ENCODE results near the gene DNAAF5.
"Not testable (repeated sequence)": the region's sequence is repeated elsewhere in the genome, so short reads cannot be mapped to it uniquely, and the experiment has no call there.

Gene DNAAF5

GRCh38 chr7:781936-782529 is 55.5 kb downstream of the DNAAF5 start:
- DNase-seq (ENCODE audit: low read depth in 2 of 2): no peak

- no peak for DNase-seq (ENCODE audit: low read depth in 2 of 2)
Measured at GRCh38 chr7:782718-783449, 56.4 kb downstream of the DNAAF5 start.

DNA sequence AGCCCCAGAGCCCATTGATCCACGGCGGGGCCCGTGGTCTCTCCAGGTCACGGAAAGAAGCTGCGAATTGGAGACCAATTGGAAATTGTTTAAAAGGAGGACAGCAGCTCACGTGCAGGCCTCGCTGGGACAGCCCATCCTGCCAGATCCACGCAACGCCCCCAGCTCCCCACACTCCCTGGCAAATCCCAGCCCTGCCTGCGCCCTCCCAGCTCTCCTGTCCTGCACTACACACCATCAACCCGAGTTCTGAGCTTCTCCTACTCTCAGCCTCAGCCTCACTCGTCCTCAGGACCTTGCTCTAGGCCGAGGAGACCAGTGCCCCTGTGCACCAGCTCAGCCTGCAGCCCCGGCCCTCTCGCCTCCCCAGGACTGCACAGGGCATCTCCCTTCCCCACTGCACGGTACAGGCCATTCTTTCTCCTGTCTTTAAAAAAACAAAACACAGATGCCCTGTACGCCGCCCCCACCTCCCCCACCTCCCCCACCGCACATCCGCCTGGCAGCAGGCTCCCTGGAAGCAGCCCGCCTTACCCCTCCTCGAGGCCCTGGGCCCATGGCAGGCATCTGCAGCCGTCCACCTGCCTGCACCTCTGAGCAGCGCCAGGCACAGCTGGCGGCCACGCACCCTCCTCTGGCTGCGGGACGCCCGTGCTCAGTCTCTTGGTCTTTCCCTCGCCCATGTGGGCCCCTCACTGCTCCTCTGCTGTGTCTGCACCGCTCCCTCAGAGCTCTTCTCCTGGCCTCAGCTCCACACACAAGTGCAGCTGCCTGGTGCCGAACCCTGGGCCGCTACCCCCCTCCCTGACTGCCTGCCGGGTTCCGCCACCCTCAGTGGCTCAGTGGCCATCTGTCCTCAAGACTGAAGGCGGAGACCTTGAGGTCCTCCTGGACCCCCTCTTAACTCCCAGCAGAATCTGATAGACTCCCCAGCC is 57.3 kb downstream of the DNAAF5 start:
- no peak for DNase-seq (ENCODE audit: low read depth in 2 of 2)

DNA sequence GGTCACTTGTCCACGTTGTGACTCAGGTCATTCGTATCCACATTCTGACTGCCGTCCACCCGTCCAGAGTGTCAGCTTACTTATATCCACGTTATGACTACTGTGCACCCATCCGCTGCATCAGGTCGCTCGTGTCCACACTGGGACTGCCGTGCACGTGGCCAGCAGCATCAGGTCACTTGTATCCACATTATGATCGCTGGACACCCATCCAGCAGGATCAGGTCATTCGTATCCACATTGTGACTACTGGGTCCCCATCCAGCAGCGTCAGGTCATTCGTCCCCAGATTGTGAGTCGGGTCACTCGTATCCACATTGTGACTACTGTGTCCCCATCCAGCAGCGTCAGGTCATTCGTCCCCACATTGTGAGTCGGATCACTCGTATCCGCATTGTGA is 58.5 kb downstream of the DNAAF5 start:
- DNase-seq (ENCODE audit: low read depth in 2 of 2): no peak

- DNase-seq (ENCODE audit: low read depth in 2 of 2): no peak
Measured at GRCh38 chr7:785416-785815, 58.9 kb downstream of the DNAAF5 start.

DNA sequence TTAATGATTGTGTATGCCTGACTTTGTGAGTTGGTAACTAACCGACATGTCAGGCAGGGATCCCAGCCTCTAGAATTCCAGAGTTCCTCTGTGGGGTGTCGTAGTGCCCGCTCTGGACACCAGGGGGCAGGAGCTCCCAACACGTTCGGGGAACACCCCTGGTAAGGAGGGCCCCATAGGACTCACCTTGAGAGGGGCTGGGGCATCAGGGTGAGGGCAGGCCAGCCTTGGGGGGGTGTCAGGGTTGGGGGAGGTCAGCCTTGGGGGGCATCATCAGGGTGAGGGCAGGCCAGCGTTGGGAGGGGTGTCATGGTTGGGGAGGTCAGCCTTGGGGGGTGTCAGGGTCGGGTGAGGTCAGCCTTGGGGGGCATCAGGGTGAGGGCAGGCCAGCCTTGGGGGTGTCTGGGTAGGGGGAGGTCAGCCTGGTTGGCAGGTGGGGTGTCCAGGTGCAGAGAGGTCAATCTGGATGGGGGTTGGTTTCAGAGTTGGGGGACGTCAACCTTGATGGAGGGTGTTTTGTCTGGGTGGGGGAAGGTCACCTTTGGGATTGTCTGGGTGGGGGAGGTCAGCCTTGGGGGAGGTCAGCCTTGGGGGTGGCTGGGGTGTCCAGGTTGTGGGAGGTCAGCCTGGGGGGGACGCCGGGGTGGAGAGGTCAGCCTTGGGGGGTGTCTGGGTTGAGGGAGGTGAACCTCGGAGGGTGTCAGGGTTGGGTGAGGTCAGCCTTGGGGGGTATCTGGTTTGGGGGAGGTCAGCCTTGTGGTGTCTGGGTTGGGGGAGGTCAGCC is 60.2 kb downstream of the DNAAF5 start:
- peak; percentile 35 to 52 for DNase-seq (ENCODE audit: low read depth in 2 of 2)

GRCh38 chr7:787332-788240 is 61.1 kb downstream of the DNAAF5 start:
- no peak for DNase-seq (ENCODE audit: low read depth in 2 of 2)

DNA sequence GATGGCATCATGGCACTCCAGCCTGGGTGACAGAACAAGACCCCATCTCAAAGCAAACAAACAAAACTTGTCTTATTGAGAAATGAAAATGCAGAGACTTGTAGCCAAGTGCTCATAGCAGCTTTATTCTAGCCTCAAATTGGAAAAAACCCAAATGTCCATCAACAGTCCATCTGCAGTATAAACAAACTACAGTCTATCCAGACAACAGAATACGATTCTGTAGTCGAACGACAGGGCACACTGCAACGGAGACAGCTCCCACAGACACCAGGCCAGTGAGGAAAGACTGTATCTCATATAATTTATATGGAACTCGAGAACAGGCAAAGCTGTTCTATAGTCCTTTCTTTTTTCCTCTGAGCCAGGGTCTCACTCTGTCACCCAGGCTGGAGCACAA is 65.0 kb downstream of the DNAAF5 start:
- no peak for DNase-seq (ENCODE audit: low read depth in 2 of 2)

GRCh38 chr7:794207-794606 is 67.7 kb downstream of the DNAAF5 start:
- no peak for DNase-seq (ENCODE audit: low read depth in 2 of 2)

GRCh38 chr7:794671-795329 is 68.3 kb downstream of the DNAAF5 start:
- DNase-seq (ENCODE audit: low read depth in 2 of 2): no peak

DNA sequence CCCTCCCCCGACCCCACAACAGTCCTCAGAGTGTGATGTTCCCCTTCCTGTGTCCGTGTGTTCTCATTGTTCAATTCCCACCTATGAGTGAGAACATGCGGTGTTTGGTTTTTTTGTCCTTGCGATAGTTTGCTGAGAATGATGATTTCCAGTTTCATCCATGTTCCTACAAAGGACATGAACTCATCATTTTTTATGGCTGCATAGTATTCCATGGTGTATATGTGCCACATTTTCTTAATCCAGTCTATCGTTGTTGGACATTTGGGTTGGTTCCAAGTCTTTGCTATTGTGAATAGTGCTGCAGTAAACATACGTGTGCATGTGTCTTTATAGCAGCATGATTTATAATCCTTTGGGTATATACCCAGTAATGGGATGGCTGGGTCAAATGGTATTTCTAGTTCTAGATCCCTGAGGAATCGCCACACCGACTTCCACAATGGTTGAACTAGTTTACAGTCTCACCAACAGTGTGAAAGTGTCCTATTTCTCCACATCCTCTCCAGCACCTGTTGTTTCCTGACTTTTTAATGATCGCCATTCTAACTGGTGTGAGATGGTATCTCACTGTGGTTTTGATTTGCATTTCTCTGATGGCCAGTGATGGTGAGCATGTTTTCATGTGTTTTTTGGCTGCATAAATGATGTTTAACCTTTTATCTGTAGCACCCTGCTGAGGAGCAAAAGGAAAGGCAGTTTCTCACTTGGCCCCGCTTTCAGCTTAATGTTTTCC is 70.1 kb downstream of the DNAAF5 start:
- DNase-seq (ENCODE audit: low read depth in 2 of 2): not testable (repeated sequence)

GRCh38 chr7:798921-799470 is 72.5 kb downstream of the DNAAF5 start:
- no peak for DNase-seq (ENCODE audit: low read depth in 2 of 2)

DNA sequence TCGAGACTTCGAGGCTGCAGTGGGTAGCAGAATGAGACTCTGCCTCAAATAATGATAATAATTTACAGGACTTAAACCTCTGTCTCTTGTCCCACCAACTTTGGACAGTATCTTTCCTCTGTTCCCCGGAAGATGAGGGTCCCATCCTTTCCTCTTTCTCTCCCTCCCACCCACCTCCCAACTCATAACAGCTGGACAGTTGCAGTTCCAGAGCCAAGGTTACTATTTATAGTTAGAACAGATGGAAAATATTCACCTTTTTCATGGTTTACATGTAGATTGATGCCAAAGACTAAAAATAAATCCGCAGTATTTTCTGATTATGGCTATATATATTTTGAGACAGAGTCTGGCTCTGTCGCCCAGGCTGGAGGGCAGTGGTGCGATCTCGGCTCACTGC is 74.2 kb downstream of the DNAAF5 start:
- no peak for DNase-seq (ENCODE audit: low read depth in 2 of 2)

DNA sequence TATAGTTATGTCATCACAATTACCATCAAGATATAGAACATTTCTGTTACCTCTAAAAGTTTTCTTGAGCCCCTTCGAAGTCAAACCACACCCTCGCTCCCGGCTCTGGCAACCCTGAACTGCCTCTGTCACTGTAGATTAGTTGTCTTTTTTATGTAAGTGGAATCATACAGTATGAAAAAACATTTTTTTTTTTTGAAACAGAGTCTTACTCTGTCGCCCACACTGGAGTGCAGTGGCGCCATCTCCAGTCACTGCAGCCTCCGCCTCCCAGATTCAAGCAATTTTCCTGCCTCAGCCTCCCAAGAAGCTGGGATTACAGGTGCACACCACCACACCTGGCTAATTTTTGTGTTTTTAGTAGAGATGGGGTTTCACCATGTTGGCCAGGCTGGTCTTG is 74.9 kb downstream of the DNAAF5 start:
- not testable (repeated sequence) for DNase-seq (ENCODE audit: low read depth in 2 of 2)

GRCh38 chr7:801940-802381 is 75.5 kb downstream of the DNAAF5 start:
- DNase-seq (ENCODE audit: low read depth in 2 of 2): no peak

DNA sequence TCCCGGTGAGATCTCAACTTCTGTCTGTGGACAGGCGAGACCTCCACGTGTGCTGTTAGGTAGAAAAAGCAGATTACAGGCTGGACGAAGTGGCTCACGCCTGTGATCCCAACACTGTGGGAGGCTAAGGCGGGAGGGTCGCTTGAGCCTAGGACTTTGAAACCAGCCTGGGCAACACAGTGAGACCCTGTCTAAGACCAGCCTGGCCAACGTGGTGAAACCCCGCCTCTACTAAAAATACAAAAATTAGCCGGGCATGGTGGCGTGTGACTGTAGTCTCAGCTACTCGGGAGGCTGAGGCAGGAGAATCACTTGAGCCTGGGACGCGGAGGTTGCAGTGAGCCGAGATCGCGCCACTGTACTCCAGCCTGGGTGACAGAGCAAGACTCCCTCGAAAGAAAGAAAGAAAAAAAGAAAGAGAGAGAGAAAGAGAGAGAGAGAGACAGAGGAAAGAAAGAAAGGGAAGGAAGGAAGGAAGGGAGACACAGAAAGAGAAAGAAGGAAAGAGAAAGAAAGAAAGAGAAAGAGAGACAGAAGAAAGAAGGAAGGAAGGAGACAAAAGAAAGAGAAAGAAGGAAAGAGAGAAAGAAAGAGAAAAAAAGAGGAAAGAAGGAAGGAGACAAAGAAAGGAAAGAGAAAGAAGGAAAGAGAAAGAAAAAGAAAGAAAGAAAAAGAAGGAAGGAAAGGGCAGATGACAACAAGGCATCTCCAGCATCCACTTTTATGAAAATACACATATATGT is 76.2 kb downstream of the DNAAF5 start:
- no peak for DNase-seq (ENCODE audit: low read depth in 2 of 2)

DNA sequence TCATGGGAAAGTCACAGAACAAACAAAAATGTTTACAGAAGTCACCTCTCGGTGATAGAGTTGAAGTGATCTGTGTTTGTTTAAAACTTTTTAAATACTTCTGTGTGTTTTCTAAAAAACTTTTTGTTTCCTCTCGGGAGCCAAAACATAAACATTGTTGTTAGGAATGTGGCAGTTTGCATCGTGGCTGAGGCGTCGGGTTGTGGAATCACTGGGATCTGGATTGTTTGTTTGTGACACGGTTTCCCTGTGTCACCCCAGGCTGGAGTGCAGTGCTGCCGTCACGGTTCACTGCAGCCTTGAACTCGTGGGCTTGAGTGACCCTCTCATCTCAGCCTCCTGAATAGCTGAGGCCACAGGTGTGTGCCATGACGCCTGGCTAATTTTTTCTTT is 76.7 kb downstream of the DNAAF5 start:
- no peak for DNase-seq (ENCODE audit: low read depth in 2 of 2)

GRCh38 chr7:803796-804195 is 77.3 kb downstream of the DNAAF5 start:
- DNase-seq (ENCODE audit: low read depth in 2 of 2): not testable (repeated sequence)

Measured in stimulated activated CD8-positive, alpha-beta memory T cell treated with anti-CD3 and anti-CD28 coated beads, Interleukin-7, amount 100 ng/mL, for 4 hours (primary cell).